HG03558 (cell line): ENCODE results near the gene KIF5A.
"Not testable (repeated sequence)": the region's sequence is repeated elsewhere in the genome, so short reads cannot be mapped to it uniquely, and the experiment has no call there.

Experiments
- ATAC-seq: cut with Tn5 transposase; IDR thresholded peaks from one replicate; pipeline ENCODE4 v1.9.1; 2021; ENCODE audit warnings: moderate number of reproducible peaks; ENCODE audit not compliant: unreplicated experiment; ENCODE audit errors: extremely low read depth

KIF5A gene

DNA sequence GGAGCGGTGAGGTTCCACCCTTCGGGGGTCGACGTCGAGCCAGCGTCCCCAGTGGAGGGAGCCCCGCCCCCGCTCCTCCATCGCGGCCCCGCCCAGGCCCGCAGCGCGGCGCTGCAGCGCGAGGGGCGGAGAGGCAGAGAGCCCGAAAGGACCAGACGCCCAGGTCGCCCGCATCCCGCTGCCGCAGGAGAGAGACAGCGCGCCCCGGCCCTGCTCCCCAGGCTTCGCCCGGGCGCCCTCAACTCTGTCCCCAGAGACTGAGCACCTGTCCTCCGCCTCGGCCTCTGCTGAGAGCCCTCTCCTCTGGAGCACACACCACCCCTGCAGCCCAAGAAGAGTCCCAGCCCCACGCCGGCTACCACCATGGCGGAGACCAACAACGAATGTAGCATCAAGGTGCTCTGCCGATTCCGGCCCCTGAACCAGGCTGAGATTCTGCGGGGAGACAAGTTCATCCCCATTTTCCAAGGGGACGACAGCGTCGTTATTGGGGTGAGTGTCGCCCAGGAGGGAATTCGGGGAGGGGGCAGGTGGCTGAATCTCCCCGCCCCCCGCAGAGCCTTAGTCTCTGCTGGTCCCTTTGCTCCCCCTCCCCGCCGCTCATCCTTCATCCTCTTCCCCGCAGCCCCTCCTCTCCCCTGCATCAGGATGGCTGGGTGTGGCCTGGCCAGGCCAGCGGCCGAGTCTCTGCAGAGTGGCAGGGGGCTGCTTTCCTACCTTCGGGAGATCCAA lies at the start of gene KIF5A:
TSS of gene KIF5A (plus strand) at position 136 of the 732 bp plus-strand sequence. CDS start at position 364, 228 bp downstream.
- ATAC-seq, result no peak

DNA sequence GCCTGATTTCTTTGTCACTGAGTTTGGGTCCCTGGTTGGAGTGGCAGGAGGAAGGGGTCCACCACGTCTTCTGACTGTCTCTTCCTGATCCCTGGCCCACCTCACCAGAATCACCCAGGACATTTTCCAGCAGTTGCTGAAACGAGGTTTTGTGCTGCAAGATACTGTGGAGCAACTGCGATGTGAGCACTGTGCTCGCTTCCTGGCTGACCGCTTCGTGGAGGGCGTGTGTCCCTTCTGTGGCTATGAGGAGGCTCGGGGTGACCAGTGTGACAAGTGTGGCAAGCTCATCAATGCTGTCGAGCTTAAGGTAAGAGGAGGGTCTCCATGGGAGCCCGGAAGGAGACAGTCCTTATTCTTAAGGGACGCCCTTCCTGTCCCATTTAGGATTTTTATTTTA lies 49.6 kb upstream of the KIF5A start:
- ATAC-seq, result no peak

DNA sequence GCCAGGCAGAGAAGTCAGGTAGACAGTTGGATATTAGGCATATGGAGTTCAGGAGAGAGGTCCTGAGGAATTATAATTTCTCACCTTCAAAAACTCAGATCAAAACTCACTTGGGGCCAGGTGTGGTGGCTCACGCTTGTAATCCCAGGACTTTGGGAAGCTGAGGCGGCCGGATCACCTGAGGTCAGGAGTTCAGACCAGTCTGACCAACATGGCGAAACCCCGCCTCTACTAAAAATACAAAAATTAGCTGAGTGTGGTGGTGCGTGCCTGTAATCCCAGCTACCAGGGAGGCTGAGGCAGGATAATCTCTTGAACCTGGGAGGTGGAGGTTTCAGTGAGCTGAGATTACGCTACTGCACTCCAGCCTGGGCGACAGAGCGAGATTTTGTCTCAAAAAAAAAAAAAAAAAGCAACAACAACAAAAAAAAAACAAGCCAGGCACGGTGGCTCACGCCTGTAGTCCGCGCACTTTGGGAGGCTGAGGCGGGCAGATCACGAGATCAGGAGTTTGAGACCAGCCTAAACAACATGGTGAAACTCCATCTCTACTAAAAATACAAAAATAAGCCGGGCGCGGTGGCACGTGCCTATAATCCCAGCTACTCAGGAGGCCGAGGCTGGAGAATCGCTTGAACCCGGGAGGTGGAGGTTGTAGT lies 47.4 kb upstream of the KIF5A start:
- not testable (repeated sequence) for ATAC-seq

DNA sequence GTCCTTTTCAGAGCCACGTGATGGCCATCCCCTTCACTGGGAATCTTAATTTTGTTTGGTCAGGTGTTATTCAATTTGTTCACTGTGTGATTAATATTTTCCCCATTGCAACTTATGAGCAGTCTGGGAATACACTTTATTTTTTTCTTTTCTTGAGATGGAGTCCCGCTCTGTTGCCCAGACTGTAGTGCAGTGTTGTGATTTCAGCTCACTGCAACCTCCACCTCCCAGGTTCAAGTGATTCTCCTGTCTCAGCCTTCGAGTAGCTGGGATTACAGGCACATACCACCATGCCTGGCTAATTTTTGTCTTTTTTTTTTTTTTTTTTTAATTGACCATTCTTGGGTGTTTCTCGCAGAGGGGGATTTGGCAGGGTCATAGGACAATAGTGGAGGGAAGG lies 43.3 kb upstream of the KIF5A start:
- not testable (repeated sequence) for ATAC-seq

DNA sequence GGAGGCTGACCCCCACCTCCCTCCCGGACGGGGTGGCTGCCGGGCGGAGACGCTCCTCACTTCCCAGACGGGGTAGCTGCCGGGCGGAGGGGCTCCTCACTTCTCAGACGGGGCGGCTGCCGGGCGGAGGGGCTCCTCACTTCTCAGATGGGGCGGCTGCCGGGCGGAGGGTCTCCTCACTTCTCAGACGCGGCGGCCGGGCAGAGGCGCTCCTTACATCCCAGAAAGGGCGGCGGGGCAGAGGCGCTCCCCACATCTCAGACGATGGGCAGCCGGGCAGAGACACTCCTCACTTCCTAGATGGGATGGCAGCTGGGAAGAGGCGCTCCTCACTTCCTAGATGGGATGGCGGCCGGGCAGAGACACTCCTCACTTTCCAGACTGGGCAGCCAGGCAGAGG lies 42.0 kb upstream of the KIF5A start:
- not testable (repeated sequence) for ATAC-seq

DNA sequence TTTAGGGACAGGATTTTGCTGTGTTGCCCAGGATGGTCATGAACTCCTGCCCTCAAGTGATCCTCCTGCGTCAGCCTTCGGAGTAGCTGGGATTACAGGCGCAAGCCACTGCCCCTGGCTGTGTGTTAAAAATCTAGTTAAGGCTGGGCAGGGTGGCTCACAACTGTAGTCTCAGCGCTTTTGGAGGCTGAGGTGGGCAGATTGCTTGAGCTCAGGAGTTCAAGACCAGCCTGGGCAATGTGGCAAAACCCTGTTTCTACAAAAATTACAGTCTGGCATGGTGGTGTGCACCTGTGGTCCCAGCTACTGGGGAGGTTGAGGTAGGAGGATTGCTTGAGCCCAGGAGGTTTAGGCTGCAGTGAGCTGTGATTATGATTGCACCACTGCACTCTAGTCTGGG lies 38.7 kb upstream of the KIF5A start:
- no peak for ATAC-seq

DNA sequence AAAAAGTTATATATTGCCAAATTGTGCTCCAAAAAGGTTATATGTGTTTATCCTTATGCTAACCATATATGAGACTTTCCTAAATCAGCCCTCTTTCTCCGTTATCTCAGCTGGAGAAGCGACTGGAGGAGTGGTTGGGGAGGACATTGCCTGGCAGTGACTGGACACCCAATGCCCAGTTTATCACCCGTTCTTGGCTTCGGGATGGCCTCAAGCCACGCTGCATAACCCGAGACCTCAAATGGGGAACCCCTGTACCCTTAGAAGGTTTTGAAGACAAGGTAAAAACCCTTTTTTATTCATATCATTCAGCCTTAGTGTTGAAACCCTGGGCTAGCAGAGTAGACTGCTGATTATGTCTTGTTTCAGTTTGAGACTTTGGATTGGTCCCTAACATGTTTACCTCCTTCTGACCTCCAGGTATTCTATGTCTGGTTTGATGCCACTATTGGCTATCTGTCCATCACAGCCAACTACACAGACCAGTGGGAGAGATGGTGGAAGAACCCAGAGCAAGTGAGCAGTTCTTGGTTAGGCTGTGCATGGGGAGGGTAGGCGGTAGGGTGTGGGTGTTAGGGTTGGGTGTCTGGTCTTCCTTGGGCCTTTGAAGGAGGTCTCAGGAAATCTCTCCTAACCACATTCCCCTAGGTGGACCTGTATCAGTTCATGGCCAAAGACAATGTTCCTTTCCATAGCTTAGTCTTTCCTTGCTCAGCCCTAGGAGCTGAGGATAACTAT lies 38.1 kb upstream of the KIF5A start:
- ATAC-seq, result no peak

DNA sequence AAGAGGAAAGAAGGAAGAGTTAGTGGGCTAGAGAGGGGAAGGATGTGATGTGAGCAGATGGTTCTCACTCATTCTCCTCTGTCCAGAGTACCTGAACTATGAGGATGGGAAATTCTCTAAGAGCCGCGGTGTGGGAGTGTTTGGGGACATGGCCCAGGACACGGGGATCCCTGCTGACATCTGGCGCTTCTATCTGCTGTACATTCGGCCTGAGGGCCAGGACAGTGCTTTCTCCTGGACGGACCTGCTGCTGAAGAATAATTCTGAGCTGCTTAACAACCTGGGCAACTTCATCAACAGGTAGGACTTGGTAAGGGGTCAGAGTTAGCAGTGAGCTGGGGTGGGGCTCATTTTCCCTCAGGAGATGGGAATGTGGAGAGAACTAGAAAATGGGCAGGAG lies 37.2 kb upstream of the KIF5A start:
- no peak for ATAC-seq

DNA sequence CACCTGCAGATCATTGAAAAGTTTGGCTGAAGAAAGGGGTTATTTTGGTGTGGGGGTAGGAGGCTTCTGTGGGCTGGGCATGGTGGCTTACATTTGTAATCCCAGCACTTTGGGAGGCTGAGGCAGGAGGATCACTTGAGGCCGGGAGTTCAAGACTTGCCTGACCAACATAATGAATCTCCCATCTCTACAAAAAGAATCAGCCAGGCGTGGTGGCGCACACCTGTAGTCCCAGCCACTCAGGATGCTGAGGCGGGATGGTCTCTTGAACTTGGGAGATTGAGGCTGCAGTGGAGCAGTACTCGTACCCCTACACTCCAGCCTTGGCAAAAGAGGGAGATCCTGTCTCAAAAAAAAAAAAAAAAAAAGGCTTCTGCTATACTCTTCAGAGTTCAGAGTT lies 36.6 kb upstream of the KIF5A start:
- ATAC-seq, result no peak

DNA sequence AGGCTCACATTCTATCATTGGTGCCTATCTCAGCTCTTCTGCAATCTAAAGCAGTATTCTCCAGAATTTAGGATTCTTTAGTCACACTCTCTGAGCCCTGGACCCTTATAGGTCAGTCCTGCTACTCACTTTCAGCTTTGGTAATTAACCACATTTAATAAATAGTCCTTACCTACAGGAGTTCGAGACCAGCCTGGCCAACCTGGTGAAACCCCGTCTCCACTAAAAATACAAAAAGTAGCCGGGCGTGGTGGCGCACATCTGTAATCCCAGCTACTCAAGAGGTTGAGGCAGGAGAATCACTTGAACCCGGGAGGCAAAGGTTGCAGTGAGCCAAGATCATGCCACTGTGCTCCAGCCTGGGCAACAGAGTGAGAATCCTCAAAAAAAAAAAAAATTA lies 36.2 kb upstream of the KIF5A start:
- not testable (repeated sequence) for ATAC-seq

DNA sequence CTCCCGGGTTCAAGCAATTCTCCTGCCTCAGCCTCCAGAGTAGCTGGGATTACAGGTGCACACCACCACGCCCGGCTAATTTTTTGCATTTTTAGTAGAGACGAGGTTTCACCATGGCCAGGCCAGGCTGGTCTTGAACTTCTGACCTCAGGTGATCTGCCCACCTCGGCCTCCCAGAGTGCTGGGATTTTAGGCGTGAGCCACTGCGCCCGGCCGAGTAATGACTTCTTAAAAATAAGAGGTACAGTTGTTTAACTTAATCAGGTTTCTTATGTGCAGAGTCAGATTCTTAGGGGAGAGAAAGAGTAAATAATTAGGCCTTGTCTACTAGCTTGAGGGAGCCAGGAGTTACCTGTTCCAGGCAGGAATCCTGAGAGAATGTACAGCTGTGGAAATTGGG lies 35.6 kb upstream of the KIF5A start:
- ATAC-seq, result not testable (repeated sequence)

DNA sequence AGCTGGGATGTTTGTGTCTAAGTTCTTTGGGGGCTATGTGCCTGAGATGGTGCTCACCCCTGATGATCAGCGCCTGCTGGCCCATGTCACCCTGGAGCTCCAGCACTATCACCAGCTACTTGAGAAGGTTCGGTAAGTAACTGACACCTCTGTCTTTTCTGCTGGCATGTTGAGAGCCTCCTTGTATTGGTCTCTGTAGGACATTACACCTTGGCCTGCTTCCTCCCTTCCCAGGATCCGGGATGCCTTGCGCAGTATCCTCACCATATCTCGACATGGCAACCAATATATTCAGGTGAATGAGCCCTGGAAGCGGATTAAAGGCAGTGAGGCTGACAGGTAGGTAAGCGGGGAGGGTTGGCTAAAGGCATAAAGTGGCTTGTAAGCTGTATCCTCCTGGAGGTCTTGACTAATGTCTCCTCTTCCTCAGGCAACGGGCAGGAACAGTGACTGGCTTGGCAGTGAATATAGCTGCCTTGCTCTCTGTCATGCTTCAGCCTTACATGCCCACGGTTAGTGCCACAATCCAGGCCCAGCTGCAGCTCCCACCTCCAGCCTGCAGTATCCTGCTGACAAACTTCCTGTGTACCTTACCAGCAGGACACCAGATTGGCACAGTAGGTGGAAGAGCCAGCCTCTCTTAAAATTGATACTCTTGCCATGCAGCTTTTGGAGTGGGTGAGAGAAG lies 35.0 kb upstream of the KIF5A start:
- no peak for ATAC-seq

DNA sequence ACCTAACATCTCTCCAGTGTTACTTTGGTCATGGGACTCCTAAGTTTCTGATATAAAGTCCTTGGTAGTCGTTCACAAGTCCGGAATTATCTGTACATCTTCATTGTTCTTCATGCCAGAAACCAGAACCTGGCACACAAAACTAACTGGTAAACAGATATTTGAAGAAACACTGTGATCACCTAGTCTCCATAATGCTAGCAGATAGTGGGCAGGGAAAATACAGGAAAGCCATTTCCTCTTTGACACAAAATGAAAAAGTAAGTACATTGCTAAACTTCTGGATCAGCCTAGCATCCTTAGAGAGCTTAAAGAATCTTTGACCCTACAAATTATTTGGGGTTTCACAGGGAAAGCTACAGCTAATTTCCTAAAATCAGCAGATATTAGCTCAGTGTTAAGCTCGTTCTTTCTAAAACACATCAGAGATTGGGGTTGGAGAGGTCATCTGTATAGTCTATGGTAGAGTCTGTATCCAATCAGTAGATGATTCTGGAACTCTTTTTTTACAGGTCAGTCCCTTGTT lies 34.4 kb upstream of the KIF5A start:
- ATAC-seq, result no peak

DNA sequence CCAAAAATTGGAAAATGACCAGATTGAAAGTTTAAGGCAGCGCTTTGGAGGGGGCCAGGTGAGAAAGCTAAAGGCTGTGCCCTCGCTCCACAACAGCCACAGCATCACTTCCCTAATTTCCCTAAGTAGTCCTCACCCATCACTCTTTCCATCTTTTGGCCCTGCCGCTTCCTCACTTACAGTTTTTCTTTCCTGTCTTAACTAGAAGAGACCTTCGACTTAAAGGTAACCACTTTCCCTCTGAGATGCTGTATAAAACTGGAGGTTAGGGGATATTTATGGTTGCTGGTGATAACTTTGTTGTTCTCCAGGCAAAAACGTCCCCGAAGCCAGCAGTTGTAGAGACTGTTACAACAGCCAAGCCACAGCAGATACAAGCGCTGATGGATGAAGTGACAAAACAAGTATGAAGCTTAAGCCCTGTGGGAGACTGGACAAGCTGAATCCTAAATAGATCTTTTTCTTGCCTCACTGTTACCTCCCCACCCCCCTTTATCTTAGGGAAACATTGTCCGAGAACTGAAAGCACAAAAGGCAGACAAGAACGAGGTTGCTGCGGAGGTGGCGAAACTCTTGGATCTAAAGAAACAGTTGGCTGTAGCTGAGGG lies 33.8 kb upstream of the KIF5A start:
- ATAC-seq, result no peak

DNA sequence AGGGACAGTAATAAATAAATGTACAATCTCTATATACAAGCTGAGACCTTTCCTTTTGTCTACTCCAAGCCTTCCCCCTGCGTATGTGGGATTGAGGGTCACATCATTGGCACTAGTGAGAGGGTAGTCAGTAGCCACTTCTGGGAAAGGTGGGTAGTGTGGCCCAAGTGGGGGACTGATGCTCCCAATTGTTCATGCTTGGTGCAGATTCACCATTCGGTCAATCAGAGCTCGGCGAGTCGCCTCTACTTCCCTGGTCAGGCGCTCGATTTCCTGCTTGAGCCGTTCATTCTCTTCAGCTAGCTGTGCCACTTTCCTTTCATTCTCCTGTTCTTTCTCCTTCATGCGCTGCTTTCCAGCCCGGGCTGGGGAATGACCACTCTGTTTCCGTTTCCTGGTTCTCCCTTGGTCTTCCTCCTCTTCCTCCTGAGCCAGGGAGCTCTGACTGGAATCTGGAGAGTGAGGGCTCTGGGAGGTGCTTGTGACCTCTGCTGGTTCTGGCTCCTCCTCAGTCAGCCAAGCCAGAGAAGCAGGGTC lies 33.2 kb upstream of the KIF5A start:
- ATAC-seq, result no peak

DNA sequence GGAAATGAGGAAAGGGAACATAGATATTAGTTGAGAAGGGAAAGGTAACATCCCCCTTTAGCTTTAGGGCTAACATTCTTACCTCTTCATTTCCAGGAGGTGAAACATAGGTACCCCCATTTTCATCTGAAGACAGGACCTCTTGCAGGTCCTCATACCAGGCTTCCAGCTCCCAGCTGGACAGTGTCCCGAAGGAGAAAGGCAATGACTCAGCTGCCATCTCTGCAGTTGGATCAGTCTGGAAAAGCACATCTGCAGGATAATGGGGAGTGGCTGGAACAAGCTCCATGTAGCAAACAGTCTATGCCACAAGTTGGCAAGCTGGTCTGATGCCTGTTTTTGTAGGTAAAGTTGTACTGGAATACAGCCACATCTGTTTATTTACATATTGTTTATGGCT lies 32.7 kb upstream of the KIF5A start:
- ATAC-seq, result no peak

DNA sequence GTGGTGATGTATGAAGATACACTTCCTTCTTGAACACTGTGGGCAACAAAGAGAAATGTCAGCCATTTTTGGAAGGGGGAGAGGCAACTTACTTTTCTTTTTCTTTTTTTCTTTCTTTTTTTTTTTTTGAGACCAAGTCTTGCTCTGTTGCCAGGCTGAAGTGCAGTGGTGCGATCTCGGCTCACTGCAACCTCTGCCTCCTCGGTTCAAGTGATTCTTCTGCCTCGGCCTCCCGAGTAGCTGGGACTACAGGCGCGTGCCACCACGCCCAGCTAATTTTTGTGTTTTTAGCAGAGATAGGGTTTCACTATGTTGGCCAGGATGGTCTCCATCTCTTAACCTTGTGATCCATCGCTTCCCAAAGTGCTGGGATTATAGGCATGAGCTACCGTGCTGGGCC lies 32.1 kb upstream of the KIF5A start:
- ATAC-seq, result not testable (repeated sequence)

DNA sequence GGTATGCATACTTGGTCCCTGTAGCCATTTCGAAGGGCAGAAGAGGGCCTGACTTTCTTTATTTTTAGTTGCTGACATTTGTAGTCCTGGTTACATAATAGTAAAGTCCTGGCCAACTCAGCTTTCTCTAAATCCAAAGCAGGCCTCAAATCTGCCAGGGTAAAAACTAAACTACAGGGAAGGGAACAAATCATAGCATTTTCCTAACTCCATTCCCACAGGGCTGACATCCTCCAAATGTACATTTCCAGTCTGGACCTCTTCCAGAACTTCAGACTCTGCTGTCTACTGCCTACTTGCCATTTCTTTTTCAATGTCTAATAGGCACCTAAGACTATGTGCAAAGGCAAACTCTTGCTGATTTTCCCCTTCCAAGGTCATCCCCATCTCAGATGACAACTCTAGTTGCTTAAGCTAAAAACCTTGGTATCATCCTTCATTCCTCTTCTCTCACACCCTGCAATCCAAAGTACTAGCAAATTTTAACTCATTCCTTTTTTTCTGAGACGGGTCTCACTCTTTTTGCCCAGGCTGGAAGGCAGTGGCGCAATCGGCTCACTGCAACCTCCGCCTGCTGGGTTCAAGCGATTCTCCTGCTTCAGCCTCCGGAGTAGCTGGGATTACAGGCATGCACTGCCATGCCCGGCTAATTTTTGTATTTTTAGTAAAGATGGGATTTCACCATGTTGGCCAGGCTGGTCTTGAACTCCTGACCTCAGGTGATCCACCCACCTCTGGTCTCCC lies 31.5 kb upstream of the KIF5A start:
- no peak for ATAC-seq
